Thyroid gland (tissue), 4 donors: ENCODE results near the gene TCF3. TPM values are rescaled to one million over a fixed set of nuclear protein-coding genes. Genes with fewer than 3 reads are reported as not detected.
A peak's percentile ranks its signal among the peaks of the same experiment; 100 is the strongest.

ENCODE experiments used
- DNase-seq, 2 donors: peaks; one replicate each; pipeline ENCODE4 v3.0.0-alpha.2; 2019
- H3K27ac ChIP-seq, 3 donors: fragments of 200-600 bp; sonication (generic); 1 replicate in 2 of 3; 2 replicates in 1 of 3; pipeline ENCODE4 v1.5.1; 2016 to 2019; ENCODE audit warnings: mild to moderate bottlenecking in 1 of 3, moderate library complexity in 1 of 3
- H3K27me3 ChIP-seq: fragments of 200-600 bp; sonication (generic); one replicate; pipeline ENCODE4 v1.5.1; 2019
- H3K36me3 ChIP-seq, 2 donors: fragments of 200-600 bp; sonication (generic); one replicate each; pipeline ENCODE4 v1.5.1; 2016 to 2019
- H3K4me1 ChIP-seq, 2 donors: fragments of 200-600 bp; sonication (generic); one replicate each; pipeline ENCODE4 v1.5.1; 2017 to 2019
- H3K4me3 ChIP-seq, 3 donors: fragments of 200-600 bp; sonication (generic); replicated peaks in 1 of 3; 1 replicate in 2 of 3; 2 replicates in 1 of 3; pipeline ENCODE4 v1.5.1; 2016; ENCODE audit warnings: mild to moderate bottlenecking in 1 of 3
- H3K9me3 ChIP-seq: fragments of 200-600 bp; sonication (generic); one replicate; pipeline ENCODE4 v1.5.1; 2017
- CTCF ChIP-seq, 6 experiments: fragments of 200-600 bp in 3 of 6; fragments of 450-650 bp in 3 of 6; sonication (generic) in 3 of 6; IDR thresholded peaks; one replicate each; pipeline ENCODE4 v1.5.1; 2016 to 2019; ENCODE audit warnings: antibody characterized with exemption in 6 of 6, mild to moderate bottlenecking in 2 of 6, inconsistent platforms in 1 of 6, moderate library complexity in 1 of 6
- POLR2A ChIP-seq, 2 donors: fragments of 450-650 bp; IDR thresholded peaks; one replicate each; pipeline ENCODE4 v1.6.1; 2017; ENCODE audit warnings: antibody characterized with exemption in 2 of 2, mild to moderate bottlenecking in 2 of 2, moderate library complexity in 1 of 2
- WGBS, 2 donors: methylation state at CpG; one replicate each; pipeline ENCODE4 v1.1.5; 2017; 5-methylcytosine and 5-hydroxymethylcytosine counted together
- intact Hi-C: fragments of 100-400 bp; cut with DNase I; formaldehyde crosslinking; loops from one replicate; pipeline ENCODE4 v1.15.1; 2023
- total RNA-seq, 4 donors: library from RNA; depleted of rRNA; stranded (reverse); fragments of >200 nt; gene quantifications; one replicate each; pipeline ENCODE4 v1.2.3, GENCODE V29; 2016

TCF3 gene
- total RNA-seq: 10 to 100 TPM; 28.6 to 70.6 (median 43.8) TPM

DNA sequence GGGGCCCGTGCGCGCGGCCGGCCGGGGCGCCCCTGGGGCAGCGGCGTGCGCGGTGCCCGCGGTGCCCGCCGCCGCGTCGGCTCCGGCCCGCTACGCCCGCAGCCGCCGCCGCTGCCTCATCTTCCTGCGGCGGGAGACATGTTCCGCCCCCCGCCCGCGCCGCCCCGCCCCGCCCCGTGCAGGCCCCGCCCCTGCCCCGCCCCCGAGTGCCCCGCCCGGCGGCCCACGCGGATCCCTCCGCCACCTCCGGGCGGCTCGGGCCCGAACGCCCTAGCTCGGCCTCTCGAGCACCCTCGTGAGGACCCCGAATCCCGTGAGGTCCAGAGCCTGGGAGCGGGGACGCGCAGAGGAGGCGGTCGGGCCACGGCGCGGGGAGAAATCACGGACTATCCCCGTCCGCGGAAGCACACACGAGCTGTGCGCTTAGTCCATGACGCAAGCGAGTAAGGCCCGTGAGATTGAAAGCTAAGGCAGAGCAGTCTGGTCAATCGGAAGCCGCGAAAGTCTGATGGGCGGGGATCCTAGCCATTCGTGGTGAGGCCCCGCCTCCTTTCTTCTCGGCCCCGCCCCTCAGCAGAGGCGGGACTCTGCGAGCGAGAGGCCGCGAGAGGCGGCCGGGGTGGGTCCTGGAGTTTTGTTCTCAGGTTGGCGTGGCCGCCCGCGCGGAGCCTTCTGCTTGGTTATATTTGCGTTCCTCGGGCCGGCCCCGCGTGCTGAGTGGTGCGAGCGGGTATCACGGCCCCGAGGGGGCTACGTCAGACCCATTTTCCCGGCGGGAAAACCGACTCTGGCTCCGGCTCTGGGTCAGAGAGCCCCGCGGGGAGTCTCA is at the start of gene TCF3:
TCF3 (minus strand) TSS at position 145 of the 829 bp plus-strand sequence. CDS start 2,367 bp downstream, outside the sequence.
- DNase-seq: peak; percentile 98 to 99
- 0% methylated on average over 20 to 45 of the region's 107 CpGs for WGBS, 2 donors
- no peaks in the 10 kb centered on the region for H3K36me3 ChIP-seq
- no peaks in the 10 kb centered on the region for H3K9me3 ChIP-seq
- H3K4me3 ChIP-seq: peak within 1 kb of the TSS; percentile 39 to 92 (median 87)
- H3K27me3 ChIP-seq: no peaks in the 10 kb centered on the region
- peaks cover 34 to 41% of the 10 kb centered on the region in 2 donors for H3K4me1 ChIP-seq
- TF ChIP-seq POLR2A (IDR thresholded peaks at IDR 0.05) (peak in 1 of 2 donors; percentile 10), CTCF (IDR thresholded peaks at IDR 0.05) (peak in 1 of 6 experiments; percentile 29)
- peak within 1 kb of the TSS; percentile 99 to 100 (median 100) for H3K27ac ChIP-seq
- intact Hi-C loops: no loop called here

- Histone ChIP-seq H3K36me3 (no peaks in the 10 kb centered on the region), H3K9me3 (no peaks in the 10 kb centered on the region), H3K4me3 (no peak overlapping the region), H3K27me3 (no peaks in the 10 kb centered on the region), H3K4me1 (no peaks in the 10 kb centered on the region), H3K27ac (no peak overlapping the region)
- 42 to 53% methylated on average over 16 to 26 of the region's 26 CpGs for WGBS, 2 donors
- intact Hi-C loops: no loop called here
- no peak for DNase-seq
- TF ChIP-seq CTCF (IDR thresholded peaks at IDR 0.05) (no peak), POLR2A (IDR thresholded peaks at IDR 0.05) (no peak)
These were observed 48.6 kb upstream of the TCF3 start for GRCh38 chr19:1700733-1701663.

DNA sequence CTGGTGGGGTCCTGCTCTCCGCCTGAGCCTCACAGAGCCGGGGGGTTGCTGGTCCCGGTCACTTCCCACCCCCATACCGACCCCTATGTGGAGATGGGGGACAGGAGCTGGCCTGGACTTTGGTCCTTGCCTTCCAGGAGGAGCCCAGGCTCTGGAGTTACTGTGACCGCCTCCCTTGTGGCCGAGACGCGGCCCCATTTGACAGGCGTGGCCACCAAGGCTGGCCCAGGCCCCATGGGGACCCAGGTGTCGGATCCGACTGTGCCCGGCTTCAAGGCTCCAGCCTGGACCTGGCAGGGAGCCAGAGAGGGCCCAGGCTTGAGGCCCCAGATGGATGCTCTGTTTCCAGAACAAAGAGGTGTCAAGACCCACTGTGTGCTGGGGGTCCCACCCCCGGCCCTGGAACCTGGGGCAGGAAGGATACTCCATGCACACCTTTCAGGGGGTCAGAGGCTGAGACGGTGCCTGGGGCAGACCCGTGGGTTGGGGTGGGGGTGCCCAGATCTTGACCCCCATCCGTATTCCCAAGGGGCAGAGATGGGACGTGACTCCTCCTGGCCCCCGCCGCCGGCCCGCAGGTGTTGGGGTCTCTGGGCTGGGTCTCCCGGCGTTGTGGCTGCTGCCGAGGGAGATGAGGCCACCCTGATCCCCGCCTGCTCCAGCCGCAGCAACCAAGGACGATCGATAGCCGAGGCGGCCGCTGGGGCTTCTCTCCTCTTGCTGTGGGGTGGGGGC is 47.8 kb upstream of the TCF3 start:
- no peak for DNase-seq
- no peaks in the 10 kb centered on the region for H3K9me3 ChIP-seq
- no peaks in the 10 kb centered on the region for H3K36me3 ChIP-seq
- no peak overlapping the region for H3K27ac ChIP-seq
- intact Hi-C loops: no loop called here
- no peak overlapping the region for H3K4me3 ChIP-seq
- TF ChIP-seq POLR2A (IDR thresholded peaks at IDR 0.05) (no peak), CTCF (IDR thresholded peaks at IDR 0.05) (no peak)
- no peaks in the 10 kb centered on the region for H3K27me3 ChIP-seq
- WGBS, 2 donors: 58% methylated on average over 13 of the region's 31 CpGs; no CpG with 5 or more reads in 1 of the 2 donors
- no peaks in the 10 kb centered on the region for H3K4me1 ChIP-seq

- Histone ChIP-seq H3K4me3 (no peak overlapping the region), H3K27me3 (no peaks in the 10 kb centered on the region), H3K27ac (no peak overlapping the region), H3K36me3 (no peaks in the 10 kb centered on the region), H3K9me3 (no peaks in the 10 kb centered on the region), H3K4me1 (no peaks in the 10 kb centered on the region)
- WGBS, 2 donors: 81 to 94% methylated on average over 2 to 16 of the region's 19 CpGs
- intact Hi-C loops: no loop called here
- no peak for DNase-seq
- TF ChIP-seq POLR2A (IDR thresholded peaks at IDR 0.05) (no peak), CTCF (IDR thresholded peaks at IDR 0.05) (no peak)
These were observed 47.0 kb upstream of the TCF3 start for GRCh38 chr19:1699386-1699785.
